GM19240 (cell line): ENCODE results near the gene DNASE1L2.
"Not testable (repeated sequence)": the region's sequence is repeated elsewhere in the genome, so short reads cannot be mapped to it uniquely, and the experiment has no call there.

Experiments used
- DNase-seq: peaks from one replicate; pipeline ENCODE4 v3.0.0; 2011; ENCODE audit warnings: low spot score; ENCODE audit not compliant: insufficient read length

The DNASE1L2 gene

DNA sequence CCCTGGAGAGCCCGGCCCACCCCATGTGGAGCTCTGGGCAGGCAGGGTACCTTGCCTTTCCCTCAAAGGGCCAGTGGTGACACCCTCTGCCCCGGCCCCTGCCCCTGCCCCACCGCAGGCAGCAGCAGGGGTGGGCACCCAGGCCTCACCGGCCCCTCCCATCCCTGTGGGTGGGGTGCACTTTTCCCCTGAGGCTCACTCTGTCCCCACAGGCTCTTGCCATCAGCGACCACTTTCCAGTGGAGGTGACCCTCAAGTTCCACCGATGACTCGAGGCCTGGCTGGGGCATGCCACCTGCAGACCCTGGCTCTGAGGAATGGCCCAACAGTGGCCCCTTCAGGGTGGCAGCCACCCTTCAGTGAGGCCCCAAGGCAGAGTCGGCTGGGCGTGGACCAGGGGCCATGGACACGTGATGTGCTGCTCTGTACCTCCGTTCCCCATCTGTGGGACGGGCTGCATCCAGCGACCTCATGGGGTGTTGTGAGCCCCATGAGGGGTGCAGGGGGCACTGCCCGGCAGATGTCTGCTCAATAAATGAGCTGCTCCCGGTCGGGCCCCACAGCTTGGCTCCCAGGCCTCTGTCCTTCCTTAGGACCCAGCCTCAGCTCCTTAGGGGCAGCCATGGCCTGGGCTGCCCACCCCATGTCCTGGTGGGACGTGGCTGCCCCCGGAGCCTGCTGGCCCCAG lies 2.0 kb downstream of the DNASE1L2 start:
- DNase-seq = no peak

DNA sequence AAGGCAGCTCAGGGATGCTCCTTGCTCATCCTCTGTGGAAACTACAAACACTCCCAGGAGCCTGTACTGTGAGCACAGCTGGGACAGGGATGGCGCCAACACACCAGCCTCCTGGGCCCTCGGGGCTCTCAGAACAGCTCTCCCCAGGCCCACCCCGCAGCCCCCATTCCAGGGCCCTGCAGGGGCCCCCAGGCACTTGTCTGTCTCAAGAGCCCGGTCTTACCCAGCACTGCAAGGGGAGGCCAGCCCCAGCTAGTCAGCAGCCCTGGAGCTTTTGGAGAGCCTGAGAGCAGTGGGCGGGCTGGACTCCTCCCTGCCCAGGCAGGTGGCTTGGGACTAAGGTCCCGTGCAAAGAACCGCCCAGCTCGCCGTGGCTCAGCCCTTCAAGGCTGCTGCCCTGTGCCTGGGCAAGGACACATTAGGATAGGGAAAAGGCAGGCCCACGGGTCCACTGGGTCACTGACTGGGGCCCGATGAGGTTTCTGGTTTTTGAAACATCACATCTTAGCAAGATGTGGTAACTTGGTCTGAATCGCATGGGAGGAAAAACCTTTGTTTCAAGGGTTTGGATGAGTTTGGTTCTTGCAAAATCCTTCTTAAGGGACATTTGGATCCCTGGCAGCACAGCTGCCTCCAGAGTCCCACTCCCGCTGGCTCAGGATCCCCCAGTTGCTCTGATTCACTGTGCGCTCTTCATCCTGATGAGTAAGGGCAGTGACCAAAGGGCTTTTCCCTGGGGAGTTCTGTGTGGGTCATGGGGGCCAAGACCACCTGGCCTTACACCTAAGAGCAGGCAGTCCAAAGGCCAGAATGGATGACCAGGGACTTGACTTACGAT lies 2.8 kb downstream of the DNASE1L2 start:
- DNase-seq = no peak

DNA sequence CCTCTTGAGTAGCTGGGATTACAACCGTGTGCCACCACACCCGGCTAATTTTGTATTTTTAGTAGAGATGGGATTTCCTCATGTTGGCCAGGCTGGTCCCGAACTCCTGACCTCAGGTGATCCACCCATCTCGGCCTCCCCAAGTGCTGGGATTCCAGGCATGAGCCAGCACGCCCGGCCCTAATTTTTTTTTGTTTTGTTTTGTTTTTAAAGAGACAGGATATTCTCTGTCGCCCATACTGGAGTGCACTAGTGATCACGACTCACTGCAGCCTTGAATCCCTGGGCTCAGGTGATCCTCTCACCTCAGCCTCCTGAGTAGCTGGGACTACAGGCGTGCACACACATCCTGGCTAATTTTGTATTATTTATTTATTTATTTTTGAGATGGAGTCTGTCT lies 4.1 kb downstream of the DNASE1L2 start:
- not testable (repeated sequence) for DNase-seq

GRCh38 chr16:2242598-2242997 lies 6.4 kb downstream of the DNASE1L2 start:
- no peak for DNase-seq

DNA sequence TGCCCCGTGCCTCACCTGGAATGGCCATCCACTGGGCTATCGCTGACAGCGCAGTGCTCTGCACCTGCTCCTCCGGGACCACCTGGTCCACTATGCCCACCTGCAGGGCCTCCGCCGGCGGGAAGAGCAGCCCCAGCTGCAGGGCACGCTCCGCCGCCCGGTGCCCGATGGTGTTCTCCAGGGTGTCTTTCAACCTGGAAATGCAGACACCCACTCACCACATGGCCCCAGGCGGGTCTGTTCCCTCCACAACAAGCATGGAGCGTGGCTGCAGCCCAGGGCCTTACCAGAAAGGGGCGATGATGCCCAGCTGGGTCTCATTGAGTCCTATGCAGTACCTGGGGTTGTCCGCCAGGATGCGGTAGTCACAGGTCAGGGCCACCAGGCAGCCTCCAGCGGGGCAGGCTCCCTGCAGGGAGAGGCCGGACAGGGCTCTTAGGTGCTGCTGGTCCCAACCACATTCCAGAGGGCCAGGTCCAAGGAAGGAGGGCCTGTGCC lies 6.8 kb downstream of the DNASE1L2 start:
- DNase-seq = no peak

DNA sequence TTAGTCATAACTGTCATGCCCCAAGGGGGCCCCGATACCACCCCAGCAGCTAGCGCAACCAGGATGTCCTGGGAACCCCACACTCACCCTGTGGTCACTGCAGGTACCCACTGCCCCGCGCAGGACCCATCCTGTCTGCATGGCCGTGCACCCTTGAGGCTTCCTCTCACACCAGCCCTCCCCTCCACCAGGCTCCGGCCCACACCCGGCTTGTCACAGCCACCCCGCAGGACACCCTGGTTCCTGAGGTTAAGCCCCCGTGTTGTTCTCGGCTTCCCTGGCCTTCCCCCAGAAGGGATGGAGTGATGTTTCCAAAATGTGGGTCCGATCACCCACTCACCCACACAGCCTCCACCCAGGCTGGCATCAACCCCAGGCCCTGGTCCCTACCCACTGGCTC lies 7.5 kb downstream of the DNASE1L2 start:
- no peak for DNase-seq

- no peak for DNase-seq
These were observed 8.1 kb downstream of the DNASE1L2 start for GRCh38 chr16:2244301-2244700.

DNA sequence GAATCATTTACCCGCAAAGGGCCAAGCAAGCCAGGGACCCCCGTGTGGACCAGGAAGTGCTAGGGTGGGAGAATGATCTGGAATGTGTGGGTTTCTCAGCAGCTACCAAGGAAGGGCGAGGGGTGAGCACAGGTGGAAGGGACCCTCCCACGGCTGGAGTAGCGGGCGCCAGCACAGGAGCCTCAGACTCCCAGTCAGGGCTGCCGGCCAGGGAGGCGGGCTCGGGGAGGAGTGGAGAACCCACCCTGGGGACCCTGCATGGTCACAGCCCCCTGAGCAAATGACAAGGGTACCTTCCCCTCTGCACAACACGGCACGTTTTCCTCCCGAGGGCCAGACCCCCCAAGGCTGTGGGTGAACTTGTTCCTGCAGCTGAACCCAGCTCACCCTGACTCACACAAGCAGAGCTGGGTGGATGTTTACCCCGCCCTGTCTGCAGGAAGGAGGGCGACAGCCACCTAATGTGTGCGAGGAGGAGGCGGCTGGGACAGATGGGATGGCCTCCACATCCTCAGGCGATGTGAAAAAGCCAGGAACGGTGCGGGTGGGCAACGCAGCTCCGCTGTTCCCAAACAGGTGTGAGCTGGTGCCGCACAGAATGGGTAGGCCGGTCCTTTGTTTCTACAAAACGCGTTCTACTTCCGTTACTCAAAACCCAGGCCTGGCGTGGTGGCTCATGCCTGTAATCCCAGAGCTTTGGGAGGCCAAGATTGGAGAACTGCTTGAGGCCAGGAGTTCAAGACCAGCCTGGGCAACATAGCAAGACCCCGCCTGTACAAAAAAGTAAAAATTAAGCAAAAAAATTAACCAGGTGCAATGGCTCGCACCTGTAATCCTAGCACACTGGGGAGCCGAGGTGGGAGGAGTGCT lies 8.9 kb downstream of the DNASE1L2 start:
- no peak for DNase-seq

GRCh38 chr16:2246301-2246885 lies 10.1 kb downstream of the DNASE1L2 start:
- no peak for DNase-seq

GRCh38 chr16:2250652-2251295 lies 14.5 kb downstream of the DNASE1L2 start:
- no peak for DNase-seq

DNA sequence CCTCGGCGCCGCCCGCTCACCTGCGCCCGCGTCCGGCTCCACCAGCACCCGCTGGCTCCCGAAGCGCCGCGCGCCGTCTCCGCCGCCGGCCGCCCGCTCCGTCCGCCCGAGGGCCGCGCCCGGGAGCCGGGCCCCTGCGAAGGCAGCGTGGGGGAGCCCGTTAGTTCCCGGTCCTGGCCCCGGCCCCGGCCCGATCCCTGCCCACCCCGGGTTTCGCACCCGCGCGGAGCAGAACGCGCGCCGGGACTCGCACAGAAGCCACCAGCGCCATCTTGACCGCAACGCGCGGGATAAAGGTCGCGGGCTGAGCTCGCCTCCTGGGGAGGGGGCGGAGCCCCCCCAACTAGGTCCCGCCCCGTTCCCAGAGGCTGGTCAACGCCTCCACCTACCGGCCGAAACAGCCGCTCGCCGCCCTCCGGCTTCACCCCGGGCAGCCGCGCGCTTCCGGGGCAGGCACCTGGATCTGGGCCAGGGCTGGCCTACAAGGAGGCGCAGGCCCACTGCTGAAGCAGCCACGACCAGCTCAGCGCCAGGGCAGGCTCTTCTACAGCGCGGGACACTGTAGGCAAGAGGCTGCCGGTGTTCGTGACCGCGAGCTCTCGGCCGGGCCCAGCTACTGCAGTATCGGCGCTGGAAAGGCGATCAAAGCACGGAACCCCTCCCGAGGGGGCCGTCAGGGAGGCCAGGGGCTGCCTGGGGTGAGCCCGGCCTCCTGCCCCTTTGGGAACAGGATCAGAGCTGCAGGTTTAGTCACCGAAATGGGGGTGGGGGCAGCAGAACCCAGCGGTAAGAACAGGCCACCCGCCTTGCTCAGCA lies 15.3 kb downstream of the DNASE1L2 start, which contains the start of gene ECI1:
ECI1 (minus strand) TSS at position 292 of the 816 bp plus-strand sequence; CDS start at position 271, 21 bp downstream.
- peak; percentile 100 for DNase-seq

DNA sequence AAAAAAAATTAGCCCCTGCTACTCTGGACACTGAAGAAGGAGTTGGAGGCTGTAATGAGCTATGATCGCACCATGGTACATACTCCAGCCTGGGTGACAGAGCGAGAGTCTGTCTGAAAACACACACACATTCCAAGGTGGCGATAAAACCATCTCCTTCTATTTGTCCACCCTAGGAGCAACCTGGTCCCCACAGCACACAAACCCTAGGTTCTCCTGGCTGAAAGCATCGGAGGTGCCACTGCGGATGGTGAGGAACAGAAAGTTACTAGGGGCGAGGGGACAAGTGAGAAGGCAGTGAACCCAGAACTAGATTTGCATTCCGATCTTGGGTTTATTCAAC lies 16.5 kb downstream of the DNASE1L2 start:
- DNase-seq = no peak

- DNase-seq = no peak
These were observed 17.0 kb downstream of the DNASE1L2 start for GRCh38 chr16:2253293-2253692.

- DNase-seq = no peak
These were observed 20.4 kb downstream of the DNASE1L2 start for GRCh38 chr16:2256531-2257140.

DNA sequence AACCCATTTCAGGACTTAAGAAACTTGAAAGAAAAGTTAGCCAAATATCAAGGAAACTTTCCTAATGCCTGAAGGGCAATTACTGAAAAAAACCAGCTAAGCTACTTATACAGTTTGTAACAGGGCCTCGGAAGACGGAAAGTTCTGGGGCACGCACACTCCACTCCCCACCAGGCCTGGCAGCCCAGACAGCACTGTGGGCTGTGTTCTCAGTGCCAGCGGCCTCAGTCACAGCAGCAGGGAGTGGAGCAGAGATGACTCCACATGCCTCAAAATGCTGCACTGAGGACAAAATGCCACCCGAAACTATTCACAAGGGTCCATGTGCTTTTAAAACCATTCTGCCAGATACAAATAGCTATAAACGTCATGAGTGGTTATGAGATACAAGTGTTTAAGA lies 21.5 kb downstream of the DNASE1L2 start:
- DNase-seq = no peak

- DNase-seq = not testable (repeated sequence)
These were observed 22.3 kb downstream of the DNASE1L2 start for GRCh38 chr16:2258530-2258929.

DNA sequence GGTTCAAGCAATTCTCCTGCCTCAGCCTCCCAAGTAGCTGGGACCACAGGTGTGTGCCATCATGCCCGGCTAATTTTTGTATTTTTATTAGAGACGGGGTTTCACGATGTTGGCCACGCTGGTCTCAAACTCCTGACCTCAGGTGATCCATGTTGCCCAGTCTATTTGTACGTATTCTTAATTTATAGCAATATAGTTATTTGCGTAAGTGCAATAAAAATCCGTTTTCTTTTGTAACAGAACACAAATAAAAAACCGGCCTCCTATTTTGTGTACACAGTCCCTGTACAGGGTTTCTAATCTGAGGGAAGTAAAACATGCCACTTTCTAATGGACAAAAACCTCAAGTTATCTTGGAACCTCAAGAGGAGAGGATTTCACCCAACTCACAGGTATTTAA lies 24.0 kb downstream of the DNASE1L2 start:
- no peak for DNase-seq

- not testable (repeated sequence) for DNase-seq
These were observed 26.8 kb downstream of the DNASE1L2 start for GRCh38 chr16:2263026-2263425.

GRCh38 chr16:2266887-2267286 lies 30.6 kb downstream of the DNASE1L2 start:
- not testable (repeated sequence) for DNase-seq
